ENCODE data around the gene OVOL3.
"Not testable (repeated sequence)": the region's sequence is repeated elsewhere in the genome, so short reads cannot be mapped to it uniquely, and the experiment has no call there.

Gene OVOL3

DNA sequence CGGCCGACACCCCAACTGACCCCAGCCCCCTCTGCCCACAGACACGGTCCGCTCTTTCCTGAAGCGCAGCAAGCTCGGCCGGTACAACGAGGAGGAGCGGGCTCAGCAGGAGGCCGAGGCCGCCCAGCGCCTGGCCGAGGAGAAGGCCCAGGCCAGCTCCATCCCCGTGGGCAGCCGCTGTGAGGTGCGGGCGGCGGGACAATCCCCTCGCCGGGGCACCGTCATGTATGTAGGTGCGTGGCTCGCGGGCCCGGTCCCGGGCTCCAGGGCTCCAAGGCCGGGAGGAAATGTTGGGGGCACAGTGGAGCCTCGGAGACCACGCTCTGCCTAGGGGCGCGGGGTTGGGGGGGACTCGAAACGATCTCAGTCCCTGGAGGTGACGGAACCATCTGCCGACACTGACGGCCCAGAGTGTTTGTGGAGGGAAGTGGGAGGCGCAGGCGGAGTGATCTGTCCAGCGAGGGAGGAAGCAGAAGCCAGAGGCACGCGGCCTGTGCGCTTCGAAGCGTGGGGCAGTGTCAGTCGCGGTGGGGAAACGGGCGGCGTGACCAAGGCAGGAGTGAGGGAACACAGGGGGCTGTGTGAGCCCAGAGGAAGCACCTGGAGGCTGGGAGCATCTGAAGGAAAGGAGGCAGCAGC lies 10.7 kb downstream of the OVOL3 start:
- Mint-ChIP-seq H3K9me3 (no peaks in the 10 kb centered on the region), H3K27ac (peak overlapping the region; percentile 54), H3K4me1 (peaks cover 19% of the 10 kb centered on the region), H3K36me3 (ENCODE audit: low read depth) (peaks cover 49% of the 10 kb centered on the region), H3K4me3 (no peak overlapping the region), H3K27me3 (ENCODE audit: low read depth, poor library complexity) (peaks cover 4% of the 10 kb centered on the region)
- DNase-seq = no peak
- TF ChIP-seq, protein P1, sequence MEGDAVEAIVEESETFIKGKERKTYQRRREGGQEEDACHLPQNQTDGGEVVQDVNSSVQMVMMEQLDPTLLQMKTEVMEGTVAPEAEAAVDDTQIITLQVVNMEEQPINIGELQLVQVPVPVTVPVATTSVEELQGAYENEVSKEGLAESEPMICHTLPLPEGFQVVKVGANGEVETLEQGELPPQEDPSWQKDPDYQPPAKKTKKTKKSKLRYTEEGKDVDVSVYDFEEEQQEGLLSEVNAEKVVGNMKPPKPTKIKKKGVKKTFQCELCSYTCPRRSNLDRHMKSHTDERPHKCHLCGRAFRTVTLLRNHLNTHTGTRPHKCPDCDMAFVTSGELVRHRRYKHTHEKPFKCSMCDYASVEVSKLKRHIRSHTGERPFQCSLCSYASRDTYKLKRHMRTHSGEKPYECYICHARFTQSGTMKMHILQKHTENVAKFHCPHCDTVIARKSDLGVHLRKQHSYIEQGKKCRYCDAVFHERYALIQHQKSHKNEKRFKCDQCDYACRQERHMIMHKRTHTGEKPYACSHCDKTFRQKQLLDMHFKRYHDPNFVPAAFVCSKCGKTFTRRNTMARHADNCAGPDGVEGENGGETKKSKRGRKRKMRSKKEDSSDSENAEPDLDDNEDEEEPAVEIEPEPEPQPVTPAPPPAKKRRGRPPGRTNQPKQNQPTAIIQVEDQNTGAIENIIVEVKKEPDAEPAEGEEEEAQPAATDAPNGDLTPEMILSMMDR (IDR thresholded peaks at IDR 0.05) = no peak

DNA sequence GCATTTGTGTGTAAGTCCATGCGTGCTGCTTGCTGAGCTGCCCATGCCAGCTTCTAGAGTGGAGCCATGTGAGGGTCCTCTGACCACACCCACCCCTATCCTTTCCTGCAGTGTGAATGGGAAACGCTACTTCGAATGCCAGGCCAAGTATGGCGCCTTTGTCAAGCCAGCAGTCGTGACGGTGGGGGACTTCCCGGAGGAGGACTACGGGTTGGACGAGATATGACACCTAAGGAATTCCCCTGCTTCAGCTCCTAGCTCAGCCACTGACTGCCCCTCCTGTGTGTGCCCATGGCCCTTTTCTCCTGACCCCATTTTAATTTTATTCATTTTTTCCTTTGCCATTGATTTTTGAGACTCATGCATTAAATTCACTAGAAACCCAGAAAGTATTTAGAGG lies 14.6 kb downstream of the OVOL3 start:
- H3K27me3 Mint-ChIP-seq (ENCODE audit: low read depth, poor library complexity) = peaks cover 4% of the 10 kb centered on the region
- no peak for DNase-seq
- H3K4me3 Mint-ChIP-seq = no peak overlapping the region
- peaks cover 5% of the 10 kb centered on the region for H3K4me1 Mint-ChIP-seq
- H3K9me3 Mint-ChIP-seq = no peaks in the 10 kb centered on the region
- TF ChIP-seq, protein P1 (IDR thresholded peaks at IDR 0.05) = no peak
- no peak overlapping the region for H3K27ac Mint-ChIP-seq
- peaks cover 22% of the 10 kb centered on the region for H3K36me3 Mint-ChIP-seq (ENCODE audit: low read depth)

DNA sequence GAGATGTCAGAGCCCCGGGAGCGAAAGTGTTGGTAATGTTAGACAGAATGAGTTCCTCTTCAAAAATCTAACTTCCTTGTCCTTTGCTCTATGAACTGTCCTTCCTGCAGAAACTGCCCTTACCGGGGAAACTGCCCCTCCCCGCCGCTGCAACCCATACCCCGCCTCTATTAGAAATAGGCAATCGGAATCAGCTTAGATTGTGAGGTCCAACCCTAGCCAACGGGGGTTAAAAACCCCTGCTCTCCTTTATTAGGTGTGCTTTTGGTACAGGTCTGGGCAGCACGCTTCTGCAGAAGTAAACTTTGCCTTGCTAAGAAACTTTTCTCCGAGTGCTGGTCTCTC lies 17.4 kb downstream of the OVOL3 start:
- peak; percentile 16 for DNase-seq
- peaks cover 5% of the 10 kb centered on the region for H3K4me1 Mint-ChIP-seq
- H3K36me3 Mint-ChIP-seq (ENCODE audit: low read depth) = peaks cover 10% of the 10 kb centered on the region
- TF ChIP-seq, protein P1 (IDR thresholded peaks at IDR 0.05) = no peak
- H3K27ac Mint-ChIP-seq = peak overlapping the region; percentile 98
- no peaks in the 10 kb centered on the region for H3K9me3 Mint-ChIP-seq
- H3K27me3 Mint-ChIP-seq (ENCODE audit: low read depth, poor library complexity) = peaks cover 7% of the 10 kb centered on the region
- H3K4me3 Mint-ChIP-seq = peak overlapping the region; percentile 88

DNA sequence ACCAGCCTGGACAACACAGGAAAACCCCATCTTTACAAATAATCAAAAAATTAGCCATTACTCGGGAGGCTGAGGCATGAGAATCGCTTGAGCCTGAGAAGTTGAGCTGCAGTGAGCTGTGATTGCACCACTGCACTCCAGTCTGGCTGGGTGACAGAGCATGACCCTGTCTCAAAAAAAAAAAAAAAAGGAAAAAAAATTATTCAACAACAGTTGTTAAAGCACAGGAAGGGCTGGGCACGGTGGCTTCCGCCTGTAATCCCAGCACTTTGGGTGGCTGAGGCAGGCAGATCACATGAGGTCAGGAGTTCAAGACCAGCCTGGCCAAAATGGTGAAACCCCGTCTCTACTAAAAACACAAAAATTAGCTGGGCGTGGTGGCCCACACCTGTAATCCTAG lies 20.3 kb downstream of the OVOL3 start:
- H3K27ac Mint-ChIP-seq; H3K4me3 Mint-ChIP-seq; DNase-seq; H3K36me3 Mint-ChIP-seq (ENCODE audit: low read depth); H3K9me3 Mint-ChIP-seq; H3K4me1 Mint-ChIP-seq: not testable (repeated sequence)
- H3K27me3 Mint-ChIP-seq (ENCODE audit: low read depth, poor library complexity) = peaks cover 14% of the 10 kb centered on the region

DNA sequence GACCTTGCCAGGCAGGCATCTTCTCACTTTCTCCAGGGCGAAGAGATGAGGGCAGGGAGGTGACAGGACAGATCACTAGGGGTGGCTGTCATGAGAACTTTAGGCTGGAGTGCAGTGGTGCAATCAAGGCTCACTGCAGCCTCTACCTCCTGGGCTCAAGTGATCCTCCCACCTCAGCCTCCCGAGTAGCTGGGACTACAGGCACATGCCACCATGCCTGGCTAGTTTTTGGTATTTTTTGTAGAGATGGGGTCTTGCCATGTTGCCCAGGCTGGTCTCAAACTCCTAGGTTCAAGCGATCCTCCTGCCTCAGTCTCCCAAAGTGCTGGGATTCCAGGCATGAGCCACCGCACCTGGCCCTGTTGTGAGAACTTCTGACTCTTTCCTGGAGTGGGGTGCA lies 23.9 kb downstream of the OVOL3 start:
- not testable (repeated sequence) for H3K27ac Mint-ChIP-seq, H3K4me3 Mint-ChIP-seq

DNA sequence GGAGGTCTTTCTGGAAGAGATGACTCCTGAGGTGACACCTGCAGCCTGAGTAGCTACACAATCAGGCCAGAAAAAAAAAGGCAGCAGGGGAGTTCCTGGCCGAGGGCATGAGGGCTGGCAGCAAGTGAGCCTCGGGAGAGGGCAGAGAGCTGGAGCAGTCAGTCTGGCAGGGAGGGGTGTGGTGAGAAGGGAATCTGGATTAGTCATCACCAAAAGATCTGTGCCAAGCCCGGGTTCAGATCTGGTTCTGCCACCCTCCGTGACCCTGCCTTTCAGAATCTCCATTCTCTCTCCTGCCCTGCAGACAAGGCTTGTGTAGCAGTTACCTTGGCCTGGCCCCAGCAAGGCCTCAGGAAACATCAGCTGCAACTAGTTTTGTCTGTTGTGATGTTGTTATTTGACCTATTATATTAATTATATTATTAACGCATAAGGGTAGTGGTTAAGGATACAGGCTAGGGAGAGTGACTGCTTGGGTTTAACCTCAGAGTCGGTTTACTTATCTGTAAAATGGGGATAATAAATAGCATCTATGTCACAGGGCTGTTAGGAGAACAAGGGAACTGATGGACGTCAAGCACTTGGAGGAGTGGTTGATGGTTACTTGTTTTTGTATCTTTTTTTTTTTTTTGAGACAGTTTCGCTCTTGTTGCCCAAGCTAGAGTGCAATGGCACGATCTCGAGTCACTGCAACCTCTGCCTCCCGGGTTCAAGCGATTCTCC lies 26.2 kb downstream of the OVOL3 start:
- TF ChIP-seq, protein P1 (IDR thresholded peaks at IDR 0.05) = no peak
- H3K4me3 Mint-ChIP-seq = no peak overlapping the region
- peaks cover 11% of the 10 kb centered on the region for H3K36me3 Mint-ChIP-seq (ENCODE audit: low read depth)
- no peak for DNase-seq
- H3K27me3 Mint-ChIP-seq (ENCODE audit: low read depth, poor library complexity) = peaks cover 7% of the 10 kb centered on the region
- H3K4me1 Mint-ChIP-seq = peaks cover 19% of the 10 kb centered on the region
- H3K9me3 Mint-ChIP-seq = no peaks in the 10 kb centered on the region
- H3K27ac Mint-ChIP-seq = peak overlapping the region; percentile 78

More for the DNA sequence above, 23.9 kb downstream of the OVOL3 start:
- not testable (repeated sequence) for H3K4me1 Mint-ChIP-seq; H3K9me3 Mint-ChIP-seq; DNase-seq; H3K36me3 Mint-ChIP-seq (ENCODE audit: low read depth)
- H3K27me3 Mint-ChIP-seq (ENCODE audit: low read depth, poor library complexity) = peaks cover 11% of the 10 kb centered on the region

DNA sequence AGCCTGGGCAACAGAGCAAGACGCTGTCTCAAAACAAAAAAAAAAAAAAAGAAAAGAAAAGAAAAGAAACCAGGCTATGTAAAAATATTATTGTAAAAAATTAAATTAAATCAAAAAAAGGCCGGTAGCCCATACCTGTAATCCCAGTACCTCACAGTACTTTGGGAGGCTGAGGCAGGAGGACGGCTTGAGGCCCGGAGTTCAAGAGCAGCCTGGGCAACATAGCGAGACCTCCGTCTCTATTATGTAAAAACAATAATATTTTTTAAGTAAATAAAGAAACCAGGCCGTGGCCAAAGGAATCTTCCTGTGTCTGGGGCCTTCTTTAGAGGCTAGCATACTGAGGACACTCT lies 28.2 kb downstream of the OVOL3 start:
- TF ChIP-seq, protein P1 (IDR thresholded peaks at IDR 0.05) = no peak
- no peak for DNase-seq
- Mint-ChIP-seq H3K36me3 (ENCODE audit: low read depth) (peaks cover 19% of the 10 kb centered on the region), H3K4me3 (peak overlapping the region; percentile 99), H3K27me3 (ENCODE audit: low read depth, poor library complexity) (peaks cover 12% of the 10 kb centered on the region), H3K4me1 (peaks cover 19% of the 10 kb centered on the region), H3K9me3 (no peaks in the 10 kb centered on the region), H3K27ac (peak overlapping the region; percentile 69)

All from nephron progenitor cell (in vitro differentiated cells).